Measurements from ENCODE around the gene DDA1.
A peak's percentile ranks its signal among the peaks of the same experiment; 100 is the strongest.
"Not testable (repeated sequence)": the region's sequence is repeated elsewhere in the genome, so short reads cannot be mapped to it uniquely, and the experiment has no call there.

DDA1 gene

DNA sequence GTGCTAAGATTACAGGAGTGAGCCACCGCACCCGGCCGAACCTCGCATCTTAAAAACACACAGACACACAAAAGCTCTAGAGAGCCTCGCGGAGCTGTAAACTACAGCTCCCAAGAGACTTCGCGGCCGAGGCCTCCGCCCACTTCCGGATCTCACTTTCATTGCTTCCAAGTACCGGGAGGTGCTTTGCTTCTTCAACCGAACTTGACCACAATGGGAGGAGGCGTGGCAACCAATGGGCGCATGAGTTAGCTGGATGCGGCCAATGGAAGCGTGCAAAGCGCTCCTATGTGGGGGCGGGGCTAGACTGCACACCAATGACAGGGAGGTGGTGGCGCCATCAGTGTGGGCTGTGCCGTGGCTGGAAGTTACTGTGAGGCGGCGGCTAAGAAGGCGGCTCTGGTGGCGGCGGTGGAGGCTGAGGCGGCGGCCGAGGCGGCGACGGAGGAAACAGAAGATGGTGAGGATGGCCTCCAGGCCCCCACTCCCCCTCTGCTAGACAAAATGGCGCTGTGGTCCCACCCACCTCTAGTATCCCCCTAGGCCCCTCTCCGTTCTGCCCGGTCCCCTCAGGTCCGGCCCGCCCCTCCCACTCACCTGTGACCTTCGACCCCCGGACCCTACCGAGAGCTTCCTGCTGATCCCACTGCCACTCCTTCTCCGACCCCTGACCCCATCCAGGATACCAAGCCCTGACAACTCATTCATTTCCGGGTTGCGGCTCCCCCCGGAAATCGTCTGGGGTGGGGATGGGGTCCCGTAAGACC, at the start of gene DDA1:
Gene DDA1, plus strand, starts transcription at position 366 of the 767 bp plus-strand sequence. Its CDS starts 92 bp downstream, at position 458.
- peak; percentile 97 to 99 (median 98) for DNase-seq (ENCODE audit: low read depth in 3 of 3)

DNA sequence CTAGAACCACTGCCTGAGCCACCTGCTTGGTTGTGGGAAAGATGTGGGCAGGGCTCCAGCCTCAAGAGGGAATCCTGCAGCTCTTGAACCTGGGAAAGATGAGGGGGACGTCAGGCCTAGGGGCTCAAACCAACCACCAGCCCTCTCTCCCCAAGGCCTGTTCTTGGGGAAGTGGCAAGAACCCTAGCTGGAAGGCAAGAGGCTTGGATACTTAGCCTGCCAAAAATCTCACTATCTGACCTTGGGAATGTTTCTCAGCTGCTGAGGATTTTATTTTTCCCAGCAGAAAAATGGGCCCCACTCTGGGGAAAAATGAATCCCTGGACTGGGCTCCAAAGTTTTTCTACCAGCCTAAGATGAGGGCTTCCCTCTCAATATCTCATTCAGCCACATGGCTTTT, 49.4 kb upstream of the DDA1 start:
- DNase-seq (ENCODE audit: low read depth in 3 of 3): no peak

DNA sequence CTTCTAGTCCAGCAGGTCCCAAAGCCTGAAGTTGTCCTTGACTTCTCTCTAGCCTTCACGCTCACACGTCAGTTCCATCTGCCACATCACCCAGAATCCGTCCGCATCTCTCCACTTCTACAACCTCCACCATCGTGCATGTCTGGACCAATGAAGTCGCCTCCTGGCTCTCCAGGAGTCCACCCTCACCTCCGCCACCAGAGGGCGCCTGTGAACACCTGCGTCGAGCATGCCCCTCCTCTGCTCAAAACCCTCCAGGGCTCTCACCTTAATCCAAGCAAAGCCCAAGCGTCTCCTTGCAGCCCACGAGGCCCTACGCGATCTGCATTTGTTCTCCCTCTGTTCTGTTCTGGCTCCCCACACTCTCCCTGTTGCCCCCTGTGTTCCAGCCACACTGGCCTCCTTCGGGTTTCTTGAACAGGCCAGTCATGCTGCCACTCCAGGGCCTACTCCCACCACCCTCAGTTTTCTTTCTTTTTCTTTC, 48.5 kb upstream of the DDA1 start:
- peak; percentile 85 to 88 (median 86) for DNase-seq (ENCODE audit: low read depth in 3 of 3)

DNA sequence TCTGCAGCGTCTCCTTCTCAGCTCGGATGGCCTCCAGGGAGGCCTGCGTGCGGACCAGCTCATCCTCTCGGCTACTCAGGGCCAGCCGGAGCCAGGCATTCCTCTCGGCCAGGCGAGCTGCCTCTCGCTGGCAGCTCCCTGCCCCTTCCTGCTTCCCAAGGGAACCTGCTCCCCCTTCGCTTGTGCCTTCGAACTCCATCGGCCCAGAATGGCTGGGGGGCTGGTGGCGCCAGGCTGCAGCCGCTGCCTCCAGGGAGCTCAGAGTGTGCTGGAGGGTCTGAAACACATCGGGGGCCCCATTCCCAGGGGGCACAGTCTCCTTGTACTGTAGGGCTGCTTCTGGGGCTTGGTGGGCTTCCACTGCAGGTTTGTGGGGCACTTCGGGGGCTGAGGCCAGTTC, 46.8 kb upstream of the DDA1 start:
- no peak for DNase-seq (ENCODE audit: low read depth in 3 of 3)

DNA sequence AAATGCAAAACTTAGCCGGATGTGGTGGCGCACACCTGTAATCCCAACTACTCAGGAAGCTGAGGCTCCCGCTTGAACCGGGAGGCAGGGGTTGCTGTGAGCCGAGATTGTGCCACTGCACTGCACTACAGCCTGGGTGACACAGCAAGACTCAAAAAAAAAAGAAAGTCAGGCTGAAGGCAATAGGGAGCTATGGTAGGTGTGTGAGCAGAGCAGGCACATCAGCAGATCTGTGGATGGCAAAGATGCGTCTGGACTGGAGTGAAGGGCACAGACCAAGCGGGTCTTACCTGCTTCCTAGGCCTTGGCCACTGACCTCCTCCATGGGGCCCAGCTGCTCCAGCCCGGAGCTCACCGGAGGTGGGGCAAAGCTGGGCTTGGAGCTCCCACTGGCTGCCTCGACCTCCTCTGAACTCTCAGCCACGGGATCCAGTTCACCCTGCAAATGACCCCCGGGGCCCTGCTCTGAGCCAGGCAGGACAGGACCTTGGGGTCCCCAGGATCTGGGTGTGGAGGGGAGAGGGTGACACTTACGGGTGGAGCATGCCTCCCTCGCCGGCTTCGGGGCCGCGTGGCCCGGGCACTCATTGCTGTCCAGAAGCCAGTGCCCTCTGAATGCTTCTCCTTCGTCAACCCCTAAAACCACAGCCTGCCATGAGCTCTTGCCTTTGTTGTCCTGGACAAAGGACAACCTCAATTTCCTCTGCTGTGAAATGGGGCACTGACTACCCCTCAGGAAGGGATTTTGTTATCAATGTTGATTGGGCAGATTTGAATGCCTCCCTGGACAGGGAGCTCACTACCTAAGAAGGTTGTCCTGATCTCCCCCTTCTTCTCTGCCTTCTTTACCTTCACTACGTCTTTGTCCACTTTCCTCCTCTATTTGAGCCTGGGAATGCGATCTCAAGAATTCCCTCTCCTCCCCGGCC, 45.4 kb upstream of the DDA1 start:
- no peak for DNase-seq (ENCODE audit: low read depth in 3 of 3)

DNA sequence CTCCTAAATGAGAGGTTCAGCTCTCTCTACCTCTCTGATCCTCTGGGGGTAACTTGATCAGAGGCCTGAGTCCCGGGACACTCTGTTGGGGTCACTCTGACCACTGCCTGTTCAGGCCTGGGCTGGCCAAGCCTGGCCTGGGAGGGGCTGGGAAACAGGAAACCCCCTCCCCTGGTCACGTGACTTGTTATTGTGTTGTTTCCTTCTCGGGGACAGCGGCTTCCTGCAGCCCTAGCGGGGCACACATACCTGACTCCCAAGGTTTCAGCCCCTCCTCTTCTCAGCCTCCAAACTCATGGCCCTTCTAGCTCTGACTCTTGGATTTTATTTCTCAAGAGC, 44.8 kb upstream of the DDA1 start, which contains the start of gene USHBP1:
Gene USHBP1, minus strand, starts transcription at position 105 of the 339 bp plus-strand sequence. CDS start 446 bp downstream, outside the sequence.
- DNase-seq (ENCODE audit: low read depth in 3 of 3): no peak

DNA sequence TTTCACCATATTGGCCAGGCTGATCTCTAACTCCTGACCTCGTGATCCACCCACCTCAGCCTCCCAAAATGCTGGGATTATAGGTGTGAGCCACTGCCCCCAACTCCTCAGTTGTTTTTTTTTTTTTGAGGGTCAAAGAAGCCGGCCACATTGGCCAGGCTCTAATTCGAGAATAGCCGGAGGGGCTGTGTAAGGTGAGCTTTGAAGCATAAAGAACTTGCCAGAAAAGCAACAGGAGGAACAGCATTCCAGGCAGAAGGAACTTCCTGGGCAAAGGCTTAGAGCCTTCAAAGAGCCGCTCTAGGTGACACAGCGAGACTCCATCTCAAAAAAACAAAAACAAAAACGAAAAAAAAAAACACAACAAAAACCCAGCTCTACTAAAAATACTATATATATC, 43.3 kb upstream of the DDA1 start:
- DNase-seq (ENCODE audit: low read depth in 3 of 3): no peak

DNA sequence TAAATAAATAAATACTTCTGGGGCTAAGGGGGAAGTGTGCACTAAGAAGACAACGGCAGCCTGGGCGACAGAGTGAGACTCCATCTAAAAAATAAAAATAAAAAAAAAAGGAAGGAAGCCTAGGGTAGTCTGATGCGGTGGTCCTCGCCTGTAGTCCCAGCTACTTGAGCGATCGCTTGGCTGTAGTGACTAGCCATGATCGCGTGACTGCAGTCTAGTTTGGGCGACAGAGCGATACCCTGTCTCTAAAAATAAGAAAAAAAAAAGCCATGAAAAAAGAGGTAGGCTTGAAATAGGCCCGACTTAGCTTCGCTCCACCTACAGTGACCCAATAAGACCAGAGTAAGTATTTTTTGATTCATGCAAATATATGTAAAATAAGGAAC, 42.8 kb upstream of the DDA1 start:
- no peak for DNase-seq (ENCODE audit: low read depth in 3 of 3)

DNA sequence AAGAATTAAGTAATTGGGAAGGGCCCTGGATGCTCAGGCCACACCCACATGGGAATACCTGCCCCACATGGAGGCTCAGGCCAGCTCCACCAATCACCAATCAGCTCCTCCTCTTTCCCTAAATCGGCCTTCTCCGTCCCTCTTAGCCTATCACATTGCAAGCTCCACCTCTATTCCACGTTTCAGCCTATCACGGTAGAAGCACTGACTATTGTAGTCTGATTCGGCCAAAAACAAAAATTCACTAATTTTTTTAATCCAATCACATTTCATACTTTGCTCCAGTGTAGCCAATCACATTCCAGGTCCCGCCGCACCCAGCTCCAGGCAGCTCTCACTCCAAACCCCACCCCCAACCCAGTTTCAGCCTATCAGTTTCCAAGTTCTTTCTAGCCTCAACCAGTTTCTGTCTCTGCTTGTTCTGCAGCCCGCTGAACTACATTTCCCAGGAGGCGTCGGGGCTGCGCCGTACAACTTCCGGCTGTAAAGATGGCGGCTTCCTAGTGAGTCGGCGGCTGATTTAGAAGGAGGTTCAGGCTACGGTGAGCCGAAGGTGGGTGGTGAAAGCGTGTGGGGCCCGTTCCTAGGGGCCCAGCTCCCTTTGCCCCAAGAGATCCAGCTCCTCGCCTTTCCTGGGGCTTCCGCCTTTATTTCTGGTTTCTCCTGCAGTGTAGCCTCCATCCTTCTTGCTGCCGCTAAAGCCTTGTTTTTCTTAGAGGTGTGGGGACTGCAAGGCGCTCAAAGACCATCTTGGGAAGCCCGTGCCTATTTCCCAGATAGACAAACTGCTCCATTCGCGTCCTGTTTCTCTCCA, 42.2 kb upstream of the DDA1 start, which contains the start of gene BABAM1:
Gene BABAM1, plus strand, starts transcription at position 469 of the 814 bp plus-strand sequence. CDS start 1,364 bp downstream, outside the sequence.
- peak; percentile 86 to 96 (median 95) for DNase-seq (ENCODE audit: low read depth in 3 of 3)

DNA sequence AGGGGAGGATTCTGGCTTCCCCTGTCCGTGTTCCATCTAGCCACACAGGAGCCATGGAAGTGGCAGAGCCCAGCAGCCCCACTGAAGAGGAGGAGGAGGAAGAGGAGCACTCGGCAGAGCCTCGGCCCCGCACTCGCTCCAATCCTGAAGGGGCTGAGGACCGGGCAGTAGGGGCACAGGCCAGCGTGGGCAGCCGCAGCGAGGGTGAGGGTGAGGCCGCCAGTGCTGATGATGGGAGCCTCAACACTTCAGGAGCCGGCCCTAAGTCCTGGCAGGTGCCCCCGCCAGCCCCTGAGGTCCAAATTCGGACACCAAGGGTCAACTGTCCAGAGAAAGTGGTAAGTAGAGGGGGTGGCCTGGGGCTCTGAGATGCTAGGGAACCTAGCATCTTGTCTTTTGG, 40.6 kb upstream of the DDA1 start:
- no peak for DNase-seq (ENCODE audit: low read depth in 3 of 3)

DNA sequence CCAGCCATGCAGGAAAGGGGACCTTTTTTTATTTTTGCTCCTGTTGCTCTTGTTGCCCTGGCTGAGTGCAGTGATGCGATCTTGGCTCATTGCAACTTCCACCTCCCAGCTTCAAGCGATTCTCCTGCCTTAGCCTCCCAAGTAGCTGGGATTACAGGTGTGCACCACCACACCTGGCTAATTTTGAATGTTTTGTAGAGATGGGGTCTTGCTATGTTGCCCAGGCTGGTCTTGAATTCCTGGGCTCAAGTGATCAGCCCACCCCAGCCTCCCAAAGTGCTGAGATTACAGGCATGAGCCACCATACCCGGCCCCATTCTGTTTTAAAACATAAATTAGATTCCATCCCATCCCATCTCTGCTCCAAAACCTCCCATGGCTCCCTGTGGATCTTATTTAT, 34.5 kb upstream of the DDA1 start:
- DNase-seq (ENCODE audit: low read depth in 3 of 3): not testable (repeated sequence)

DNA sequence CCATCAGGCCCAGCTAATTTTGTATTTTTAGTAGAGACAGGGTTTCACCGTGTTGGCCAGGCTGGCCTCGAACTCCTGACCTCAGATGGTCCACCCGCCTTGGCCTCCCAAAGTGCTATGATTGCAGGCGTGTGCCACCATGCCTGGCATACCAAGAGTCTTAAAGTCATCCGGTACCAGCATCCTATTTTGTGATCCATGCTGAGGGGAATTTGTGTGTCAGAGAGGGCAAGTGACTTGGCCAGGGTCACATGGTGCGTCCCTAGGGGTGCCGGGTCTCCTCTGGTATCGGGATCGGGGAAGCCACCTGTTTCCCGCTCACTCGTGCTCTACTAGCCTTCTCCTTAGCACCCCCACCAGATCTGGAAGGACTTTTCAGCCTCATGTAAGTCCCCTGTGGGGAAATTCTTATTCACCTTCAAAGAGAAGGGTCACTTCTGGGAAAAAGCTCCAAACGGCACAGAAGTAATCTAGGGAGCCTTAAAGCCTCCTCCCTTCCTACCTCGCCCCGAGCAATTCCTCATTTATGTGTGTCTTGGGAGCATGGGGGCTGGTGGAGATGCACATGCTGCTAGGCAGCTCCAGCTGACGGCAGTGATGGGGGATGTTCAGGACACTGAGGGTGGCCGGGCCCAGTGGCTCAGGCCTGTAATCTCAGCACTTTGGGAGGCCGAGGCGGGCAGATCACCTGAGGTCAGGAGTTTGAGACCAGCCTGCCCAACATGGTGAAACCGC, 33.8 kb upstream of the DDA1 start:
- DNase-seq (ENCODE audit: low read depth in 3 of 3): no peak

DNA sequence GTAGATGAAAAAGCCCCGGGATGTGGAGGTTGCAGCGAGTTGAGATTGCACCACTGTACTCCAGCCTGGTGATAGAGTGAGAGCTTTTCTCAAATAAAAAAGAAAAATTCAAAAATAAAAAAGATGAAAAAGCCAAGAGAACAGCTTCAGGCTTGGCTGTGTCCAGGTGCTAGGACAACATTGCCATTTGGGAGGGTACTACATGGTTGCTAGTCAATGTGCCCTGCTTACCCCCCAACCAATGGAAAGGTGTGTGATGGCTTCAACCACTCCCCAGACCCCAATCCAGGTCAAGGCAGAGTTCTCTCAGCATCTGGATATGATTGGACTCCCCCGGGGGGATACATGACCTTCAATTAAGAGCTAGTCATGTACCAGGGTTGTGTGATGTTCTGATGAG, 29.9 kb upstream of the DDA1 start:
- no peak for DNase-seq (ENCODE audit: low read depth in 3 of 3)

DNA sequence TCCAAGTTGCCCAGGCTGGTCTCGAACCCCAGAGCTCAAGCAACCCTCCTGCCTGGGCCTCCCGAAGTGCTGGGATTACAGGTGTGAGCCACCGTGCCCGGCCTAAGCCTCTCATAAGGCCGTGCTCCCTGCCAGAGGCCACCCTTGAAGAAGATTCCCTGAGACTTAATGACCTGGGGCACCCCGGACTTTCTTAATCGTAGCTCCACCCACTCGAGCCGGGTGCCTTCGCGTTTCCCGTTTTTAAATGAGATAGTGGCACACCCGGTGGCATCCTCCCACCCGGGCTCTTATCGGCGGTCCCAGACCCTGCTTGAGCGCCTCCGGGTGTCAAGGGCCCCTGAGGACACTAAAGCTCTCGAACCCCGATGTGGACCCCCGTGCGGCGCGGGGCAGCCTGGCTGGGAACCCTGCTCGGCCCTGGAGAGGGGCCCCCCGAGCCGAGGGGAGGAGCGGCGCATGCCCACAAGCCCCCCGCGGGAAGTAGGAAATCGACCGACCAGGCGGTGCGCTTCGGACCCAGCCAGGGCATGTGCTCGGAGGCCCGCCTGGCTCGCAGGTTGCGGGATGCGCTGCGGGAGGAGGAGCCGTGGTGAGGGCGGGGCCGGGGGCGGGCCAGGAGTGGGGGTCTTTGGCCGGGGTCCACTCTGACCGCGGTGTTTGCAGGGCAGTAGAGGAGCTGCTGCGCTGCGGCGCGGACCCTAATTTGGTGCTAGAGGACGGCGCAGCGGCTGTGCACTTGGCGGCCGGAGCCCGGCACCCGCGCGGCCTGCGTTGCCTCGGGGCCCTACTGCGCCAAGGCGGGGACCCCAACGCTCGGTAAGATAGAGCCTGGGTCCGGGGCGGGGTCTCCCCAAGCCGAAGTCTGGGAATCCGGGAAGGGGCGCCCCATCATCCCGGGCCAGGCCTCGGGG, 27.7 kb upstream of the DDA1 start, which contains the start of gene ANKLE1:
Gene ANKLE1, plus strand, starts transcription at position 511 of the 914 bp plus-strand sequence. Its CDS starts 20 bp downstream, at position 531.
- DNase-seq (ENCODE audit: low read depth in 3 of 3): no peak

DNA sequence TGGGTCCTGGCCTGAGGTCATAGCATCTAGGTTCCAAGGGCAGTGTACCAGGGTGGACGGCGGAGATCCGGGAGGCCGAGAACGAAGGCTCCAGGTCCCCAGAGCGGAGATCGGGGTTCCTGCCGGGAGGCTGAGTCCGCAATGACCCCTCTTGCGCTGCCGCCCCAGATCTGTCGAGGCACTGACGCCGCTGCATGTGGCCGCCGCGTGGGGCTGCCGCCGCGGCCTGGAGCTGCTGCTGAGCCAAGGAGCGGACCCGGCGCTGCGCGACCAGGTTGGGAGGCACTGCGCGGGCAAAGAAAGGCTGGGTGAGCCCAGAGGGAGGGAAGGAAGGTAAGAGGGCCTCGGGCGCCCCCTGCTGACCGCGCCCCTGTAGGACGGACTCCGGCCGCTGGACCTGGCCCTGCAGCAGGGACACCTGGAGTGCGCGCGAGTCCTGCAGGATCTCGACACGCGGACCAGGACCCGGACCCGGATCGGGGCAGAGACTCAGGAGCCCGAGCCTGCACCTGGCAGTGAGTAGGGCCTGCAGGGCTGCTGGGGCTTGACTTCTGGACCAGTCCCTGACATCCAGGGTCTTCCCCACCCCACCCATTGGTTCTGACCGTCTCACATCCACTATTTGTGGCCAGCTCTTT, 26.8 kb upstream of the DDA1 start:
- DNase-seq (ENCODE audit: low read depth in 3 of 3): peak; percentile 68 to 73 (median 72)

DNA sequence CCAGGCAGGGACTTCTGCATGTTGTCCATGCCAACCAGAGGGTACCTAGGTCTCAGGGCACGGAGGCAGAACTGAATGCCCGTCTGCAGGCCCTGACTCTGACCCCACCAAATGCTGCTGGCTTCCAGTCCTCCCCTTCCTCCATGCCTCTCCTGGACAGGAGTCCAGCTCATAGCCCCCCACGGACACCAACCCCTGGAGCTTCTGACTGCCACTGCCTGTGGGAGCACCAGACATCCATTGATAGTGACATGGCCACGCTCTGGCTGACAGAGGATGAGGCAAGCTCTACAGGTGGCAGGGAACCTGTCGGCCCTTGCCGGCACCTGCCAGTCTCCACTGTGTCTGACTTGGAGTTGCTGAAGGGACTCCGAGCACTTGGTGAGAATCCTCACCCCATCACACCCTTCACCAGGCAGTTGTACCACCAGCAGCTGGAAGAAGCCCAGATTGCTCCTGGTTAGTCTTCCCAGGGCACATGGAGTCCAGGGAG, 25.8 kb upstream of the DDA1 start:
- DNase-seq (ENCODE audit: low read depth in 3 of 3): no peak

DNA sequence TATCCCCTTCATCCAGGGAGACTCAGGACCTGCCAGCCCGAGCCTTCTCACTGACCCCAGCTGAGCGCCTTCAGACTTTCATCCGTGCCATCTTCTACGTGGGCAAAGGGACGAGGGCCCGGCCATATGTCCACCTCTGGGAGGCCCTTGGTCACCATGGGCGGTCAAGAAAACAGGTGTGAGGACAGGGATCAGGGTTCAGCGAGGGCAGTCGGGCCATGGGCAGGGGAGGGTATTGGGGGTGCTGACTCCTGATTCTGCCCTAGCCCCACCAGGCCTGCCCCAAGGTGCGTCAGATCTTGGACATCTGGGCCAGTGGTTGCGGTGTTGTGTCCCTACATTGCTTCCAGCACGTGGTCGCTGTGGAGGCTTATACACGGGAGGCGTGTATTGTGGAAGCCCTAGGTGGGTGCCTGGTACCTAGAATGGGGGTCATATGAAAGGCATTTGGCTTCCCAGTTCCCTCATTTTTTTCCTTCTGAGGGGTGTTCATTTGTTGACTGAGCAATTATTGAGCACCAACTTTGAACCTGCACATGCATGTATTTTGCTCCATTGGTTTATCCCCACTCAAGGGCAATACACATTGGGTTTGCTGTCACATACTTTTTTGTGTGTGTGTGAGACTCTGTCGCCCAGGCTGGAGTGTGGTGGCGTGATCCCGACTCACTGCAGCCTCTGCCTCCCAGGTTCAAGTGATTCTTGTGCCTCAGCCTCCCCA, 23.8 kb upstream of the DDA1 start:
- DNase-seq (ENCODE audit: low read depth in 3 of 3): no peak

DNA sequence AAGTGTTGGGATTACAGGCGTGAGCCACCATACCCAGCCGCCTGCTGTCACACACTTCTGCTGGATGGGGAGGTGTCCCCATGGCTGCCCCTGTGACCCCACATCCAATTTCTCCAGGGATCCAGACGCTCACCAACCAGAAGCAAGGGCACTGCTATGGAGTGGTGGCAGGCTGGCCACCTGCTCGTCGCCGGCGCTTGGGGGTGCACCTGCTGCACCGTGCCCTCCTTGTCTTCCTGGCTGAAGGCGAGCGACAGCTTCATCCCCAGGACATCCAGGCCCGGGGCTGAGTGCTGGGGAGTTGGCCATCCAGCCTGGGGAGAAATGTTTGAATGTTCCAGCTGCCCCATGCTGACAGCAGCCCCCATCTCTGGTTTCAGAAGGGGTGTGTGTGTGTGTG, 23.1 kb upstream of the DDA1 start:
- no peak for DNase-seq (ENCODE audit: low read depth in 3 of 3)

All from stimulated activated CD4-positive, alpha-beta T cell treated with anti-CD3 and anti-CD28 coated beads, TNF-alpha, amount 100 ng/mL, for 48 hours (primary cell).